Upper lobe of left lung (tissue), 4 donors: Measurements from ENCODE around the gene OPRM1.
"Not testable (repeated sequence)": the region's sequence is repeated elsewhere in the genome, so short reads cannot be mapped to it uniquely, and the experiment has no call there.

ENCODE experiments used
- EP300 ChIP-seq, 4 donors: sonication (generic); formaldehyde crosslinking; IDR thresholded peaks; one replicate each; pipeline ENCODE4 v1.5.1; 2017; ENCODE audit warnings: antibody characterized with exemption in 4 of 4, control low read depth in 2 of 4
- POLR2A ChIP-seq, 4 donors: fragments of 450-650 bp; IDR thresholded peaks; one replicate each; pipeline ENCODE4 v1.5.1; 2016 to 2017; ENCODE audit warnings: antibody characterized with exemption in 4 of 4, mild to moderate bottlenecking in 2 of 4
- POLR2AphosphoS5 ChIP-seq, 2 donors: sonication (generic); formaldehyde crosslinking; IDR thresholded peaks; one replicate each; pipeline ENCODE4 v1.5.1; 2017; ENCODE audit warnings: antibody characterized with exemption in 2 of 2
- TF ChIP-seq, protein P1 (sequence below), 6 experiments: fragments of 450-650 bp in 4 of 6; fragments of 200-600 bp in 2 of 6; sonication (generic) in 2 of 6; IDR thresholded peaks; one replicate each; pipeline ENCODE4 v1.5.1; 2016 to 2019; ENCODE audit warnings: antibody characterized with exemption in 6 of 6

DNA sequence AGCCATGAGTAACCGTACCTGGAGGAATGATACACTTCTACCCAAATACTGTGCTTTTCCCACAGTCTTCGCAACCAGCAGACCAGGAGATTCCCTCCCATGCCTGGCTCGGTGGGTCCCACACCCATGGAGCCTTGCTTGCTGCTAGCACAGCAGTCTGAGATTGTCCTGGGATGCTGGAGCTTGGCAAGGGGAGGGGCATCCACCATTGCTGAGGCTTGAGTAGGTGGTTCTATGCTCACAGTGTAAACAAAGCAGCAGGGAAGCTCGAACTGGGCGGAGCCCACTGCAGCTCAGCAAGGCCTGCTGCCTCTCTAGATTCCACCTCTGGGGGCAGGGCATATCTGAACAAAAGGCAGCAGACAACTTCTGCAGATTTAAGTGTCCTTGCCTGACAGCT lies 133.4 kb downstream of the OPRM1 start:
- not testable (repeated sequence) for TF ChIP-seq POLR2A, EP300, POLR2AphosphoS5 (IDR thresholded peaks at IDR 0.05)
- TF ChIP-seq, protein P1, sequence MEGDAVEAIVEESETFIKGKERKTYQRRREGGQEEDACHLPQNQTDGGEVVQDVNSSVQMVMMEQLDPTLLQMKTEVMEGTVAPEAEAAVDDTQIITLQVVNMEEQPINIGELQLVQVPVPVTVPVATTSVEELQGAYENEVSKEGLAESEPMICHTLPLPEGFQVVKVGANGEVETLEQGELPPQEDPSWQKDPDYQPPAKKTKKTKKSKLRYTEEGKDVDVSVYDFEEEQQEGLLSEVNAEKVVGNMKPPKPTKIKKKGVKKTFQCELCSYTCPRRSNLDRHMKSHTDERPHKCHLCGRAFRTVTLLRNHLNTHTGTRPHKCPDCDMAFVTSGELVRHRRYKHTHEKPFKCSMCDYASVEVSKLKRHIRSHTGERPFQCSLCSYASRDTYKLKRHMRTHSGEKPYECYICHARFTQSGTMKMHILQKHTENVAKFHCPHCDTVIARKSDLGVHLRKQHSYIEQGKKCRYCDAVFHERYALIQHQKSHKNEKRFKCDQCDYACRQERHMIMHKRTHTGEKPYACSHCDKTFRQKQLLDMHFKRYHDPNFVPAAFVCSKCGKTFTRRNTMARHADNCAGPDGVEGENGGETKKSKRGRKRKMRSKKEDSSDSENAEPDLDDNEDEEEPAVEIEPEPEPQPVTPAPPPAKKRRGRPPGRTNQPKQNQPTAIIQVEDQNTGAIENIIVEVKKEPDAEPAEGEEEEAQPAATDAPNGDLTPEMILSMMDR (IDR thresholded peaks at IDR 0.05) = not testable (repeated sequence)
